ENCODE data around the gene CDH4.

GRCh38 chr20:61955668-61956395 is 703.8 kb downstream of the CDH4 start:
- TF ChIP-seq POLR2A (IDR thresholded peaks at IDR 0.05) (no peak), POLR2AphosphoS5 (IDR thresholded peaks at IDR 0.05) (no peak)

All from sigmoid colon (tissue), 4 donors.